GM12878 (cell line): ENCODE data around the gene ABR. TPM values are rescaled to one million over a fixed set of nuclear protein-coding genes. Genes with fewer than 3 reads are reported as not detected.
A peak's percentile ranks its signal among the peaks of the same experiment; 100 is the strongest.

Experiments used
- BACH1 ChIP-seq: fragments of 450-650 bp; IDR thresholded peaks from 2 replicates; pipeline ENCODE4 v1.6.1; 2017; ENCODE audit warnings: mild to moderate bottlenecking, borderline replicate concordance
- CBX5 ChIP-seq: sonication (generic); IDR thresholded peaks from 2 replicates; pipeline ENCODE4 v1.6.1; 2016; ENCODE audit warnings: low read depth, moderate library complexity, mild to moderate bottlenecking, inconsistent platforms
- FOXK2 ChIP-seq: fragments of 450-650 bp; IDR thresholded peaks from 2 replicates; pipeline ENCODE4 v1.6.1; 2017; ENCODE audit warnings: mild to moderate bottlenecking, moderate library complexity
- GATAD2B ChIP-seq: fragments of 450-650 bp; conservative IDR thresholded peaks from 2 replicates; pipeline ENCODE4 v1.6.1; 2017; ENCODE audit warnings: low read depth, mild to moderate bottlenecking, moderate library complexity
- HDGF ChIP-seq: fragments of 450-650 bp; IDR thresholded peaks from 2 replicates; pipeline ENCODE4 v1.6.1; 2016; ENCODE audit warnings: antibody characterized with exemption
- IKZF2 ChIP-seq, 2 experiments: fragments of 450-650 bp; IDR thresholded peaks; 2 replicates each; pipeline ENCODE4 v1.6.1; 2017; ENCODE audit warnings: mild to moderate bottlenecking in 2 of 2, moderate library complexity in 2 of 2
- JUNB ChIP-seq: IDR thresholded peaks from 2 replicates; pipeline ENCODE4 v1.6.1; 2016; ENCODE audit warnings: antibody characterized with exemption, mild to moderate bottlenecking
- MTA2 ChIP-seq: fragments of 450-650 bp; IDR thresholded peaks from 2 replicates; pipeline ENCODE4 v1.6.1; 2016; ENCODE audit warnings: low read depth, mild to moderate bottlenecking, moderate library complexity
- RCOR1 ChIP-seq: conservative IDR thresholded peaks from 2 replicates; pipeline ENCODE4 v1.6.1; 2012; ENCODE audit warnings: low read depth, low read length, improper control_type of control experiment
- RUNX3 ChIP-seq: IDR thresholded peaks from 2 replicates; pipeline ENCODE4 v1.6.1; 2012; ENCODE audit warnings: low read length, inconsistent platforms
- SPI1 ChIP-seq: IDR thresholded peaks from 2 replicates; pipeline ENCODE4 v1.6.1; 2011; ENCODE audit warnings: low read depth, mild to moderate bottlenecking, low read length, moderate library complexity, borderline replicate concordance; ENCODE audit not compliant: insufficient read depth
- TARDBP ChIP-seq: IDR thresholded peaks from 2 replicates; pipeline ENCODE4 v1.6.1; 2016; ENCODE audit warnings: borderline replicate concordance
- TCF12 ChIP-seq: IDR thresholded peaks from 2 replicates; pipeline ENCODE4 v1.6.1; 2011; ENCODE audit warnings: low read depth, mild to moderate bottlenecking, low read length
- ZNF207 ChIP-seq: fragments of 450-650 bp; IDR thresholded peaks from 2 replicates; pipeline ENCODE4 v1.6.1; 2014; ENCODE audit warnings: antibody characterized with exemption, mild to moderate bottlenecking, borderline replicate concordance
- ZNF384 ChIP-seq: IDR thresholded peaks from 2 replicates; pipeline ENCODE4 v1.6.1; 2012; ENCODE audit warnings: low read depth, mild to moderate bottlenecking, low read length, improper control_type of control experiment, borderline replicate concordance
- ZNF592 ChIP-seq: fragments of 450-650 bp; IDR thresholded peaks from 2 replicates; pipeline ENCODE4 v1.6.1; 2017; ENCODE audit warnings: mild to moderate bottlenecking, moderate library complexity
- ZZZ3 ChIP-seq: IDR thresholded peaks from 2 replicates; pipeline ENCODE4 v1.6.1; 2011; ENCODE audit warnings: low read depth; ENCODE audit not compliant: control insufficient read depth, insufficient read length
- polyA plus RNA-seq, 11 experiments: library from polyadenylated mRNA; depleted of rRNA in 4 of 11; unstranded in 6 of 11; stranded (reverse) in 5 of 11; fragments of >200 nt; fragmentation: Nextera tagmentation in 4 of 11; fragmentation: Illumina TruSeq in 1 of 11; extraction: Ambion mirVana in 4 of 11; extraction: Trizol in 1 of 11; gene quantifications; 1 replicate in 1 of 11; 2 replicates in 10 of 11; pipeline versions ENCODE4 v1.2.1 to v1.2.3, GENCODE V29; 2011 to 2016; ENCODE audit warnings: inconsistent platforms in 2 of 11, missing spikeins in 2 of 11, low read depth in 1 of 11
- total RNA-seq, 4 experiments: library from RNA; depleted of rRNA in 3 of 4; stranded (reverse); fragments of >200 nt in 3 of 4; fragmentation: Illumina TruSeq in 1 of 4; extraction: Trizol in 1 of 4; gene quantifications; 2 replicates each; pipeline versions ENCODE4 v1.2.1 to v1.2.3, GENCODE V29; 2013 to 2021
- TF ChIP-seq, protein P1 (sequence below): fragments of 450-650 bp; IDR thresholded peaks from 2 replicates; pipeline ENCODE4 v1.6.1; 2016; ENCODE audit warnings: mild to moderate bottlenecking, moderate library complexity, borderline replicate concordance
- TF ChIP-seq, protein P2 (sequence below): IDR thresholded peaks from 2 replicates; pipeline ENCODE4 v1.6.1; 2012; ENCODE audit warnings: mild to moderate bottlenecking, low read depth, low read length

Gene ABR
- total and polyA plus RNA-seq, 10 of the 15 experiments (the other 5 are each of a cell fraction or from before 2014, with no cell fraction given): 1.4 to 112 (median 30.0) TPM

DNA sequence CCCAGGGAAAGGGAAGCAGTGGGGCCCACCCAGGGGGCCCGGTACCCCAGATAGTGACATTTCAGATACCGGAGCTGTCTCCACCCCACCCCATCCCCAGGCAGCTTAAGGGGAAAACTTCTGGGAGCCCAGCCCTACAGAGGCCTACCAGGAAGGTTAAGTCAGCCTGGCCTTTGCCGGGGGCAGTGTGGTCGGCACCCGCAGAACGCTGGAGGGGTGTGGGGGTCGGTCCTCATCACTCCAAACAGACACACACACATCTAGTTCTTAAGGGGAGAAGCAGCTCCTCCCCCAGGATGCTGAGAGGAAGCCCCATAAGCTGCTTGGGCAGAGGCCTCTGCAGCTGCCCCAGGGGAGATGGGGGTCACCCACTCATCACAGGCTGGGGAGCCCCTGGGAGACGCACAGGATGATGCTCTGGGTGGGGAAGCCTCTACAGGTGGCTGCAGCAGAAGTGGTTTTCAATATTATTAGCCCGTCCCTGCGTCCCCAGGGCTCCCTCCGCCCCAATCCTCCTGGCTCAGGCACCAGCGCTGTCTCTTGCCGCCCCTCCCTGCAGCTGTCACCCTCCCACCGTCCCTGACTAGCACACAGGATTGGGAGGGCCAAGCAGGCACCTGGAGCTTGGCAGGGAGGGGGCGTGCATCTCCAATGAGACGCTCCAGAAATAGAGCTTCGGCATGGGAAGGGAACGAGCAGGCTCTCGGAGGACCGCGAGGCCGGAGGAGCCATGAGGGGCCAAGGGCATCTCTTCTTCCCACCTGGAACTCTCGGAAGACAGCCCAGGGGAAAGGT, 1.4 kb upstream of the ABR start (continued):
- TF ChIP-seq, protein P1, sequence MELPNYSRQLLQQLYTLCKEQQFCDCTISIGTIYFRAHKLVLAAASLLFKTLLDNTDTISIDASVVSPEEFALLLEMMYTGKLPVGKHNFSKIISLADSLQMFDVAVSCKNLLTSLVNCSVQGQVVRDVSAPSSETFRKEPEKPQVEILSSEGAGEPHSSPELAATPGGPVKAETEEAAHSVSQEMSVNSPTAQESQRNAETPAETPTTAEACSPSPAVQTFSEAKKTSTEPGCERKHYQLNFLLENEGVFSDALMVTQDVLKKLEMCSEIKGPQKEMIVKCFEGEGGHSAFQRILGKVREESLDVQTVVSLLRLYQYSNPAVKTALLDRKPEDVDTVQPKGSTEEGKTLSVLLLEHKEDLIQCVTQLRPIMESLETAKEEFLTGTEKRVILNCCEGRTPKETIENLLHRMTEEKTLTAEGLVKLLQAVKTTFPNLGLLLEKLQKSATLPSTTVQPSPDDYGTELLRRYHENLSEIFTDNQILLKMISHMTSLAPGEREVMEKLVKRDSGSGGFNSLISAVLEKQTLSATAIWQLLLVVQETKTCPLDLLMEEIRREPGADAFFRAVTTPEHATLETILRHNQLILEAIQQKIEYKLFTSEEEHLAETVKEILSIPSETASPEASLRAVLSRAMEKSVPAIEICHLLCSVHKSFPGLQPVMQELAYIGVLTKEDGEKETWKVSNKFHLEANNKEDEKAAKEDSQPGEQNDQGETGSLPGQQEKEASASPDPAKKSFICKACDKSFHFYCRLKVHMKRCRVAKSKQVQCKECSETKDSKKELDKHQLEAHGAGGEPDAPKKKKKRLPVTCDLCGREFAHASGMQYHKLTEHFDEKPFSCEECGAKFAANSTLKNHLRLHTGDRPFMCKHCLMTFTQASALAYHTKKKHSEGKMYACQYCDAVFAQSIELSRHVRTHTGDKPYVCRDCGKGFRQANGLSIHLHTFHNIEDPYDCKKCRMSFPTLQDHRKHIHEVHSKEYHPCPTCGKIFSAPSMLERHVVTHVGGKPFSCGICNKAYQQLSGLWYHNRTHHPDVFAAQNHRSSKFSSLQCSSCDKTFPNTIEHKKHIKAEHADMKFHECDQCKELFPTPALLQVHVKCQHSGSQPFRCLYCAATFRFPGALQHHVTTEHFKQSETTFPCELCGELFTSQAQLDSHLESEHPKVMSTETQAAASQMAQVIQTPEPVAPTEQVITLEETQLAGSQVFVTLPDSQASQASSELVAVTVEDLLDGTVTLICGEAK: no peak
- TF ChIP-seq HDGF (0 out of 2 replicates have a peak, but pooled peaks have one; percentile 33), RUNX3 (peak; percentile 80), TCF12 (peak; percentile 95), FOXK2 (no peak), ZNF207 (no peak), MTA2 (no peak), CBX5 (no peak), ZZZ3 (no peak), IKZF2 (IDR thresholded peaks at IDR 0.05) (peak in 1 of 2 experiments; percentile 73; a peak in 2 of 4 replicates), RCOR1 (no peak; the same call in 1 of the 2 replicates), ZNF592 (no peak), SPI1 (peak; percentile 59), BACH1 (no peak), JUNB (peak; percentile 70), TARDBP (peak; percentile 52; the same call in 1 of the 2 replicates), GATAD2B (no peak), ZNF384 (no peak)
- TF ChIP-seq, protein P2, sequence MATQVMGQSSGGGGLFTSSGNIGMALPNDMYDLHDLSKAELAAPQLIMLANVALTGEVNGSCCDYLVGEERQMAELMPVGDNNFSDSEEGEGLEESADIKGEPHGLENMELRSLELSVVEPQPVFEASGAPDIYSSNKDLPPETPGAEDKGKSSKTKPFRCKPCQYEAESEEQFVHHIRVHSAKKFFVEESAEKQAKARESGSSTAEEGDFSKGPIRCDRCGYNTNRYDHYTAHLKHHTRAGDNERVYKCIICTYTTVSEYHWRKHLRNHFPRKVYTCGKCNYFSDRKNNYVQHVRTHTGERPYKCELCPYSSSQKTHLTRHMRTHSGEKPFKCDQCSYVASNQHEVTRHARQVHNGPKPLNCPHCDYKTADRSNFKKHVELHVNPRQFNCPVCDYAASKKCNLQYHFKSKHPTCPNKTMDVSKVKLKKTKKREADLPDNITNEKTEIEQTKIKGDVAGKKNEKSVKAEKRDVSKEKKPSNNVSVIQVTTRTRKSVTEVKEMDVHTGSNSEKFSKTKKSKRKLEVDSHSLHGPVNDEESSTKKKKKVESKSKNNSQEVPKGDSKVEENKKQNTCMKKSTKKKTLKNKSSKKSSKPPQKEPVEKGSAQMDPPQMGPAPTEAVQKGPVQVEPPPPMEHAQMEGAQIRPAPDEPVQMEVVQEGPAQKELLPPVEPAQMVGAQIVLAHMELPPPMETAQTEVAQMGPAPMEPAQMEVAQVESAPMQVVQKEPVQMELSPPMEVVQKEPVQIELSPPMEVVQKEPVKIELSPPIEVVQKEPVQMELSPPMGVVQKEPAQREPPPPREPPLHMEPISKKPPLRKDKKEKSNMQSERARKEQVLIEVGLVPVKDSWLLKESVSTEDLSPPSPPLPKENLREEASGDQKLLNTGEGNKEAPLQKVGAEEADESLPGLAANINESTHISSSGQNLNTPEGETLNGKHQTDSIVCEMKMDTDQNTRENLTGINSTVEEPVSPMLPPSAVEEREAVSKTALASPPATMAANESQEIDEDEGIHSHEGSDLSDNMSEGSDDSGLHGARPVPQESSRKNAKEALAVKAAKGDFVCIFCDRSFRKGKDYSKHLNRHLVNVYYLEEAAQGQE: peak; percentile 37; the same call in 1 of the 2 replicates
